ENCODE data around the gene RTTN.

DNA sequence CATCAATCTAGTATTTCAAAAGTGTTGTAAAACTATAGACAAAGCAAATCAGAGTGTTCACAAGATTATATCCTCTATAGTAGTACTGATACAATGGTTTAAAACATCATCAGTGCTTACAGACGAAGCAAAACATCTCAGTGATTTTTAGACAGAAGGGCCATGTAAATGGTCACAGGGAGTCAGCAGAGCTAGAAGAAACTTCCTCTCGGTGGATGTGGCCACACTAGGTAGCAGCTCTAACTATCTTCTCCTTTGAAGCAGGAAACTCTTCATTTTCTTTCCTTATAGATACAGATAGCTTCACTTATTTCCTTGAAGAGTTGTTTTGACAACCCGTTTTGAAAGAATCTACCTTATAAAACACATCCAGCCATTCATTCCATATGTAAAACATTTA lies 177.4 kb downstream of the RTTN start:
- TF ChIP-seq, protein P1, sequence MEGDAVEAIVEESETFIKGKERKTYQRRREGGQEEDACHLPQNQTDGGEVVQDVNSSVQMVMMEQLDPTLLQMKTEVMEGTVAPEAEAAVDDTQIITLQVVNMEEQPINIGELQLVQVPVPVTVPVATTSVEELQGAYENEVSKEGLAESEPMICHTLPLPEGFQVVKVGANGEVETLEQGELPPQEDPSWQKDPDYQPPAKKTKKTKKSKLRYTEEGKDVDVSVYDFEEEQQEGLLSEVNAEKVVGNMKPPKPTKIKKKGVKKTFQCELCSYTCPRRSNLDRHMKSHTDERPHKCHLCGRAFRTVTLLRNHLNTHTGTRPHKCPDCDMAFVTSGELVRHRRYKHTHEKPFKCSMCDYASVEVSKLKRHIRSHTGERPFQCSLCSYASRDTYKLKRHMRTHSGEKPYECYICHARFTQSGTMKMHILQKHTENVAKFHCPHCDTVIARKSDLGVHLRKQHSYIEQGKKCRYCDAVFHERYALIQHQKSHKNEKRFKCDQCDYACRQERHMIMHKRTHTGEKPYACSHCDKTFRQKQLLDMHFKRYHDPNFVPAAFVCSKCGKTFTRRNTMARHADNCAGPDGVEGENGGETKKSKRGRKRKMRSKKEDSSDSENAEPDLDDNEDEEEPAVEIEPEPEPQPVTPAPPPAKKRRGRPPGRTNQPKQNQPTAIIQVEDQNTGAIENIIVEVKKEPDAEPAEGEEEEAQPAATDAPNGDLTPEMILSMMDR (IDR thresholded peaks at IDR 0.05) = no peak
- no peak for TF ChIP-seq EP300 (IDR thresholded peaks at IDR 0.05)

Data from gastroesophageal sphincter (tissue), 3 donors.